HL-60/S4 (cell line): ENCODE results near the gene CAVIN2.

ENCODE experiments used
- in situ Hi-C: fragments of 300-500 bp; cut with MboI; formaldehyde crosslinking; loops from 2 replicates; pipeline ENCODE4 v1.14.3; 2022; ENCODE audit warnings: low sequenced_read_pairs

Gene CAVIN2

GRCh38 chr2:191866195-191866594 is 19.3 kb upstream of the CAVIN2 start:
- in situ Hi-C loops, result no loop called here

DNA sequence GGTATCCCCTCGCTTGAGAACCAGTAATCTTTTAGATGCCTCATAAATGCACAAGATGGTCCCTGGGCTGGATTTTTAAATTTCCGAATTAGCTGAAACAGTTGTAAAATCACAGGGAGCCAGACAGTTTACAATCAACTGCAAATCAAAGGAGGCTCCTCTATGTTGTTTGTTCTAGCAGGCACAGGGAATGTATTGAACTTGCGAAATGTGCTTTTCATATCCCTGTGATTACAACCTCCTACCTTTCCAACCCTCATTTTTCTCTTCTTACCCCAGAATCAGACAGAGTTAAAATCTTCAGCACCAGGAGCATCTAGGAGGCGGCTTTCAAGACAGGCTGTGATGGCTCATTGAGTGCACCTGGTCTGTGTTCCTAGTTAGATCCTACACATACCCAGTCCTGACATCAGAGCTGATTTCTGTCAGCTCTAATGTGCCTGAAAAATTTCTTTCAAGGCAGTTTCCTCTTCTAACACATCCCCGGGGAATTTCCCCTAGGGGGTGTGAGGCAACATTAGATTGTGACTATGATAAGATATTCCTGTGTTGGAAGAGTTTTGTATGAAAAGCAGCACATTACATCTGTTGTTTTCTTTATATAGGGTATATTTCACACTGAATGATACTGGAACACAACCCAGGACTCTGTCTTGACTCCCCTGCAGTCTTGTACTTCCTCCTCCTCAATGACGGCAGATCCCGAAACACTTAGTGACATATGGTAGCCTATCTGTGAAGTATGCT is 17.9 kb upstream of the CAVIN2 start:
- in situ Hi-C loops, result no loop called here

DNA sequence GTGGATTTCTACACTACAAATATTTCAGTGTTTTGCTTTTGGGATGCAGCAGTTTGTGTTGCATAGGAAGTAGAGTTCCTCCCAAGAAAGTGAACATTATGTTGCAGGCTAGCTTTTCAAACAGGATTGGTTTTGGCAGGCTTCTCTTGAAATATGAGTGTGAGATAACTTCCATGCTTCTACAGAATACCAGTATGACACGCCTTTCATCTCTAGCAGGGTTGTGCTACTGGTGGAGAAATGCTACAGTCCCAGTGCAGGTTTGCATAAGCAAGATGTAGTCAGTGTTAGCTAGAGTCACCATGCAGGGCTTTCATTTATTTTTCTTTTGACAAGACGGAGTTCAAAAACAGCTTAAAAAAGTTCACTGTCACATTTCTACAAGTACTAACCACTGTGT is 17.1 kb upstream of the CAVIN2 start:
- in situ Hi-C loops, result no loop called here

DNA sequence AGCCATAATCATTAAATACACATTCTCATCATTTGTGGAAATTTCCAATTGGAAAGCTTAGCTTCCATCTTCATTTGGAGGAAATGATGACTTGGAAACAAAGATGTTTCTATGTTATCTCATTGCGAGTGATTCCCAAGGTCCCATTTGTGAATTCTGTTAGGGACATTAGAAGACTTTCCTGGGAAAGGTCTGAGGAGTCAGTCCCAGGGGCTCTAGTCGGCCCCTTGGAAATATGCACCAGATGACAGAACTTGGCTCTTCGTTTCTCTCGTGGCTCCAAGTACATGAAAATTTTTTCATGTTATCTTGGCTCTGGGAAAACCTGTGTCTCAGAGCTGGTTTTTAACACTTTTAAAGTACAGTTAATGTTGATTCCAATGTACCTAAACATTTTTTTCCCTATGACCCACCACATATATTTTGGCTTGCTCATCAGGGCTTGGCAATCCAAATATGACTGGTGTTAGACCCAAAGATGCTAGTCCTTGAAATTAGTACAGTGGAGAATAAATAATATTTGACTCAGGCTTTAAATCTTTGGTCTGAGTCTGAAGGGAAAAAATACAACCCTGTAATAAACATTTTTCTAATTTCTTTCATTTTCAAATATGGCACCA is 15.4 kb upstream of the CAVIN2 start:
- in situ Hi-C loops, result no loop called here

DNA sequence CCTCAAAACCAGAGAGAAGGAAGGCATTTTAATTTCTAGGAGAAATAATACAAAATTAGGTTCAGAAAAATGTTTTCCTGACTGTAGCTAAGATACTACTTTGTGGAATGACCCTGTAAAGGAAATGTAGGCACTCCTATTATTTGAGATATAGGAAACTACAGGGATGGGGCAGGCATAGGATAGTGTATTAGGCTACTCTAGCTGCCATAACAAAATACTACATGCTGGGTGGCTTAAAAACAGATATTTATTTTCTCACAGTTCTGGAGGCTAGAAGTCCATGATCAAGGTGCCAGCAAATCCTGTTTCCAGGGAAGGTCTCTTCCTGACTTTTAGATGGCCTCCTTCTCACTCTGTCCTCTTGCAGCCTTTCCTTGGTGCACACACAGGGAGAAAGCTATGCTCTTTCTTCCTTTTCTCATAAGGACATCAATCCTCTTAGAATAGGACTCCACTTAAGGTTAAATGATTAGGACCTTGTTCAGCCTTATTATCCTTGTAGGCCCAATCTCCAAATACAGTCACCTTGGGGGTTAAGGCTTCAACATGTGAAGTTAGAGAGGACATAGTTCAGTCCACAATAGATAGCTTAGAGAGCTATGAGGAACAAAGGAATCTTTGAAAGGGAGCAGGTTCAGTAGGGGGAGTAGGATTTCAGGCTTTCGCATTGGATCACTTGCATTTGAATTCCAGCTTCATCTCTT is 14.0 kb upstream of the CAVIN2 start:
- in situ Hi-C loops, result no loop called here

GRCh38 chr2:191859681-191860080 is 12.8 kb upstream of the CAVIN2 start:
- in situ Hi-C loops, result no loop called here

DNA sequence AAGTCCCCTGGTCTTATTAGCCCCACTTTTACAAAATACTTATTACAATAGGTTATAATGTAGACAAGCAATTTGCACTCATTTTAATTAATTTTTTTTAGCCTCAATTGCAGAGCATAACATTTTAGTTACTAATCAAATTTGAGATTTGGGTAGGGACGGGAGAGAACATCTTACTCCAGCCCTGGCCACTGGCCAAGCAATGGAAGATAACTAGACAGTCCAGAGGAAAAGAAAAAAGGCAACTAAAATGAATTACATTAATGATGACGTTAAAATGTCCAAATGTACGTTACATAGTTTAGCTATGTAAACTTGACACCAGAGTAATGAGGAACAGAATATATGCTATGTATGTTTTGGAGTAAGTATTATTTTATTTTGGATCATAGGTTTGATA is 11.0 kb upstream of the CAVIN2 start:
- in situ Hi-C loops, result no loop called here

- in situ Hi-C loops, result no loop called here
Observed at GRCh38 chr2:191857259-191857805, 10.4 kb upstream of the CAVIN2 start.

DNA sequence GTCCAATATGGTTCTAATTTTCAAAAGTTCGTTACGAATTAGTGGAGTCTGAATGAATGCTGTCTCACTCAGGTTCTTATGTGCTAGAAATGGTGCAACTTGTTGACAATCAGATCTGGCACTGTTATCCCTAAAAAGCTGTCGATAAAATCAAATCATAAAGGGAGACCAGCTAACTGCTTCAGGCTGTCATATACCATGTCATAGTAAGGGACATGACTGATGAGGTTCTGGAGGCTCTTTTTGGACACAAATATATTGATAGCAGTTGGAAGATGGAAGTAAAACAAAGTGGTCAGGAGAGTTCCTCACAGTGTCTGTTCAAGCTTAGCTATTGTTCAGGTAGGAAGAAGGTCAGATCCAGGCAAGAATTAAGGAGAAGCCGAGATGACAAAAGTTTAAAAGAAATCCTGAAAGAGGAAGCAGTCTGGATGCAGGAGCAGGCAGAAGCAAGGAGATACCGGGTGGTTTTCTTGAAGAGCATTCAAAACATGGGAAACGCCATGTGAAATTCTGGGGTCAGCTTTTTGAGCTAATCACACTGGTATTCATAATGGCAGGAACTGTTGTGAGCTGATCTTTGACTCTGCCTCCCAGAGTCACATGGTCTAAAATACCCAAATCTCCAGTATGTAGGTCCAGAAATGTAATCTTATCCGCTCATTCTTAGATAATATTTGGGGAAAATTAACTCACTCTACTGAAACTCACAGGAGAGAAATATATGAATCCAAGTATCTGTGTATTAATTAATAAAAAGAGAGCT is 9.4 kb upstream of the CAVIN2 start:
- in situ Hi-C loops, result no loop called here

DNA sequence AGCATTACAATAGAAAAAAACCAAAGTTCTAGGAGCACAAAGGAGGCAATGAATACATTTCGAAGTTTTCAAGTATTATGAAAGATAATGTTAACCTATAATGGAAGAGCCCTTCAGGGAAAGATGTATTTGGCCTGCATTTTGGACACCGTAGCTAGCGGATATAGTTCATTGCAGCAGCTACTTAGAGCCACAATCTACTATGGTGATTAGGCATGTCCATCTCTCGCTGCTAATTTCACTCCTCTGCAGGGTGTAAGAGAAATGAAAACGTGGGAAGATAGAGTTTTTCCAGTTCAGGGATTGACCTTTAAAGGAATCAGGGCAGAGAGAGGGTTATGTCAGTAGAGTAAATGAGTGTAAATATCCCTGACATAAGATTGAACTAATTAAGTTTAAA is 8.5 kb upstream of the CAVIN2 start:
- in situ Hi-C loops, result no loop called here

GRCh38 chr2:191854382-191855372 is 7.8 kb upstream of the CAVIN2 start:
- in situ Hi-C loops, result no loop called here

- in situ Hi-C loops, result no loop called here
Observed at GRCh38 chr2:191853843-191854242, 7.0 kb upstream of the CAVIN2 start.

DNA sequence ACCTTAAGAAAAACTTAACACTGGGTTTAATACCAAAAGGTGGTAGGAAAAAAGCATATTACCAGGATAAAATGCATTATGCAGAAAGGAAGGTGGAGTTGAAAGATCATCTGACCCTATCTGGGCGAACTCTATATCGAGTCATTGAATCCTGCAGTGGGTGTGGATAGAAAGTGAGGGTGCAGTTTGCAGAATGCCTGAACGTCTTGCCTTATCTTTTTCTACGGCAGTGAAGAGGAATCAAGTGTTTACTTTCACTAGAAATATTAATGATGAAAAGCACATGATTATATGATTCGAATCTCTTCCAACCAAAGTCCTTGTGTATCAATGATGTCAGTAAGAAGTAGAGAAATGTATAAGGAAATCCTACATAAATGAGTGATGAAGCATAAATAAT is 4.3 kb upstream of the CAVIN2 start:
- in situ Hi-C loops, result no loop called here

DNA sequence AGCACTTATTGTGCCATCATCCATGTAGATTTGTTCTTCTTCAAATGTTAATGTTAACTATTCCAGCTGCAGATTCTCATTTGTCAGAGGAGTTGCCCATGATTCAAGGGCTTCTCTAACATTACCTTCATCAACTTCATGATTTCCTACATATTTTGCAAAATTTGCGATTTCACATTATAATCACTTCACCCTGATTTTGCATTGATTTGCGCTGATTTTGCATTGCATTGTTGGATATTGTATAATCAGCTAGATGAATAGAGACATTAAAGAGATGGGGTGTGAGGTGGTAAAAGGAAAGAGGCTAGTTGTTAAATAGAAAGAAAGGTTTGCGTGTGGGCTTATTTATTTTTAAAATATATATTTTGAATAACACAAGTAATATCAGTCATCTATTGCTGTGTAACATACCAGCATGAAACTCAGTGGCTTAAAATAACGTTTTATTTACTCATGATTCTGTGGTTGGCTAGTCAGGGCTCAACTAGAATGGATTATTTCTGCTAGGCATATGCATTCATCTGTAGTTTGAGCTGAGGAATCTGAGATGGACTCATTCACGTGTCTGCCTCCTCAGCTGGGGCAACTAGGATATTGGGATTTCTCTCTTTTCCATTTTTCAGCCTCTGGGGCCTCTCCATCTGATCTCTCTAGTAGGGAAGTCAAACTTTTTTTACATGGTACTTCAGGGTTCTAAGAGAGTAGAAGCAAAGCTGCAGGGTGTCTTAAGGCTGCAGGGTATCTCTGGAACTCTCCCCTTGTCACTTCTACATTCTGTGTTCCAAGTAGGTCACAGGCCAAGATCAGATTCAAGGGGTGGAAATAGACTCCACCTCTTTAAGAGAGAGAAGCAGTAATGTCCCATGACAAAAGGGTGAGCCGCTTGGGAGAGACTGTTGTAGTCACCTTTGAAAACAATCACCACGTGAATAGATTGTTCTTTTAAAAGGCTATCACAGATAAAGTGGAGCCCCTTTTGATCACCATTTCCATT is 2.2 kb upstream of the CAVIN2 start:
- in situ Hi-C loops, result no loop called here

DNA sequence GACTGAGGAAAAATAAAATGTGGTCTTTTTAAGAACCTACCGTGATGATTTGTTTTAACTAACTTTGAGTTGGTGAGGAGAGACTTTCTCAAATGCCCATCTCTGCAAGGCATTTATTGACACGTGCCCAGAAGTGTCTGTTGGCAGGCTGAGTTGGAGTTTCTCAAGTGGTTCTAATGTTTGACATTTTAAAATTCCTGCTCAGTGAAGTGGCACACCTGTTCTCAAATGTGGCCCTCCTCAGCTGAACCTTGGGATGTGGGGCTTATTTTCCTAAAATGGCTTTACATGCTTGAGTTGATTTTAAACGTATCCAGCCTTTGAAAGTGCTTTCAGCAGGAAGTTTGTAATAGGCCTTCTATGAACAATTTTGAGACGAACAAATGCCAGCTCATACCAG is 876 bp upstream of the CAVIN2 start:
- in situ Hi-C loops, result no loop called here

DNA sequence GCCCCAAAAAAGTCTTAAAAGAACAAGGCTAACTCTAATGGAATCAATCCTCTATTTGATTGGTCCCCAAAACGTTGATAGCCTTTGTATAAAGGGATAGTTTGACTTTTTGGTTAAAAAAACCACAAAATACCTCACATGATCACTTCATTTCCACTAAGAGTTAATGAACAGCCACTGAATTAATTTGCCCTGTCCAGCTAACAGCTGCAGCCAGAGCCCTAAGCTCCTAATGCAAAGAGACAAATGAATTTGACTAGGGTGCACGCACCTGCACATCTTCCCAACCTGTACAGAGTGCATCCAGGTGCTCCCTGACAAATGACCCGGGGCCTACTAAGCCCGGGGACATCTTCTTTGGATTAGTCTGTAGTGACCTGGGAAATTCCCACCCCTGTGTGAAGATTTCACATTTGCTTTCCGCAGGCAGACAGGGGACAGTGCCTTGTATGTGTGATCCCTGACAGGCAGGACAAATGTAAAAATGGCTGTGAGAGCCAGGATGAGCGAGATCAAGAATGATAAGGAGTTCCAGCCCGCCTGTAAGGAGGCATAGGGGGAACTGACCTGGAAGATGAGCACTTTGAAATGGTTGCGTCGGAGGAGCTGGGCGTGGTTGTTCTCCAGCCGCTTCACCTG is 893 bp downstream of the CAVIN2 start:
- in situ Hi-C loops, result no loop called here

DNA sequence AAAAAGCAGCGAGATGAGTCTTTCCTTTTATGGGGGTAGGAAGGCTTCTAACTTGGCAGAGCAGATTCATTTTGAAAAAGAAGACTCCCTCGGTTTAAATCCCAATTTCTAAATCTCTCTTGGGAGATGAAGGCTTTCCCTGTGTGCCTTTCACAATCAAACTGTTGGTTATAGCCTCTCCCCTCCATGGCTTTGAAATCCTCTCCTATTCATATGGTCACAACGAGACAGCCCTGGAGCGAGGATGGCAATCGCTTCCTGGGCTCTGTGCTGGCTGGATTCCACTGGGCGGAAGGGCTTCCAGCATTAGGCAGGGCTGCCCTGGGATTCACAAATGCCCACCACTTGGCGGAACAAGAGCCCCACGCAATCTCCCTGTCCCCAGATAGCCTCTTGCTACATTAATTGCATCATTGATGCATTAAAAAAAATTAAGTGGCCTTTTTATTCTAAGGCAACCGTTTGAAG is 1.6 kb downstream of the CAVIN2 start:
- in situ Hi-C loops, result no loop called here

DNA sequence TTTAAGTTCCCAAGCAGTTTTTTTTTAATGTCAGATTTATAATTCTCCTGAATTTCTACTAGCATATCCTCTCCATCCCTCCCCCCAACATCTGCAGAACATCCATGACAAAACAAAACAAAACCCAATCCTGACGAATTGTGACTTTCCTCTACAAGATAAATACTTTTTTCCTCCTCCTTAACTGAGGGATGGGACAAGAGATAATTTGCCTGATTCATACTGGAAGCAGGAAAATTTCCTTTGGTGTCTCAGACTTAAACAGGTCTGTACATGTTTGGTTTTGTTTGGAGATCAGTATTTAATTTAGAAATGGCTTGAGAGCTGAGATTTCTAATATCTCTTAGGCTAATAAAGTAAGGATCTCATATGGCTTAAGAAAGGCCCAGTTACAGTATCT is 2.2 kb downstream of the CAVIN2 start:
- in situ Hi-C loops, result no loop called here
